Muscle layer of duodenum (tissue), 2 donors: Measurements from ENCODE around the gene RCAN3.

Experiments used
- H3K27ac ChIP-seq: one replicate; pipeline ENCODE4 v1.7.0; 2013; ENCODE audit warnings: mild to moderate bottlenecking, low read length
- H3K27me3 ChIP-seq: one replicate; pipeline ENCODE4 v1.7.0; 2013; ENCODE audit warnings: low read depth, mild to moderate bottlenecking, control low read depth, low read length
- H3K36me3 ChIP-seq, 2 donors: one replicate each; pipeline ENCODE4 v1.7.0; 2013; ENCODE audit warnings: low read length in 2 of 2, control low read depth in 1 of 2, mild to moderate bottlenecking in 1 of 2; ENCODE audit not compliant: insufficient read depth in 2 of 2, control insufficient read depth in 1 of 2
- H3K4me1 ChIP-seq, 2 donors: one replicate each; pipeline ENCODE4 v1.7.0; 2013; ENCODE audit warnings: low read length in 2 of 2, mild to moderate bottlenecking in 2 of 2, control low read depth in 1 of 2, moderate library complexity in 1 of 2; ENCODE audit not compliant: insufficient read depth in 2 of 2, control insufficient read depth in 1 of 2
- H3K4me3 ChIP-seq, 2 donors: one replicate each; pipeline ENCODE4 v1.7.0; 2013; ENCODE audit warnings: low read length in 2 of 2, low read depth in 1 of 2, mild to moderate bottlenecking in 1 of 2
- H3K9me3 ChIP-seq, 2 donors: one replicate each; pipeline ENCODE4 v1.7.0; 2013; ENCODE audit warnings: low read length in 2 of 2, control low read depth in 1 of 2, mild to moderate bottlenecking in 1 of 2; ENCODE audit not compliant: control insufficient read depth in 1 of 2
- donor health status: healthy.

Gene RCAN3

GRCh38 chr1:24470592-24470991, 32.0 kb upstream of the RCAN3 start:
- Histone ChIP-seq H3K9me3 (no peaks in the 10 kb centered on the region), H3K36me3 (peaks cover 4 to 33% of the 10 kb centered on the region in 2 donors), H3K27me3 (no peaks in the 10 kb centered on the region), H3K27ac (no peak overlapping the region), H3K4me3 (no peak overlapping the region), H3K4me1 (no peaks in the 10 kb centered on the region)

DNA sequence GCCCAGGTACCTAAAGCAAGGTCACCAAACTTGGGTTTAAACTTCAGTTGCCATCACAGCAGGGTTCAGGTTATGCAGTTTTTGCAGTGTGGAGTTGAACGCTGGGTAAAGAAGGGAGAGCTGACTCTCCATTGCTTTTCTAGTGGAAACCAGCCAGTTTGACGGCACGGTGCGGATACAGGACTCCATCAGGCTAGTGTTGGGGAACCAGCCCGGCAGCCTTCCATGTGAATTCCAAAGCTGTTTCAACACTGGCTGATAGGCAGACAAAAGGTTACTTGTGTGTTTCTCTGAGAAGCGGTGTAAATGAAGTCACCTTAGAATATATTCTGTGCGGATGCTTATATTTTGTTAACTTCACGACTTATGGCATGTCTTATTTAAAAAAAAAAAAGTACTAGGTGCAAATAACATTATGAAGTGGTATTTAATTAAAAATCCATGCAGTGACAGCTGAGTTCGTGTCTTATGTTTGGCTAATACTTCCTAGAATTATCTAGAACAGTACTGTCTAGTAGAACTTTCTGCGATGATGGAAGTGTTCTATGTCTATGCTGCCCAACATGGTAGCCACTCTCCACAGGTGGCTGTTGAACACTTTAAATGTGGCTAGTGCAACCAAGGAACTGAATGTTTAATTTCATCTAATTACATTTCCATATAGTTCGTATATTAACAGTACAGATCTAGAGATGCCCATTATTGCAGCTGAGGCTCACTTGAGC, 29.9 kb upstream of the RCAN3 start:
- H3K36me3 ChIP-seq: peaks cover 4 to 19% of the 10 kb centered on the region in 2 donors
- no peaks in the 10 kb centered on the region for H3K27me3 ChIP-seq
- H3K4me1 ChIP-seq: no peaks in the 10 kb centered on the region
- H3K9me3 ChIP-seq: no peaks in the 10 kb centered on the region
- no peak overlapping the region for H3K4me3 ChIP-seq
- no peak overlapping the region for H3K27ac ChIP-seq

GRCh38 chr1:24474193-24474592, 28.4 kb upstream of the RCAN3 start:
- Histone ChIP-seq H3K36me3 (peaks cover 4 to 11% of the 10 kb centered on the region in 2 donors), H3K27ac (no peak overlapping the region)

GRCh38 chr1:24475700-24476099, 26.9 kb upstream of the RCAN3 start:
- H3K27ac ChIP-seq: no peak overlapping the region
- no peaks in the 10 kb centered on the region for H3K27me3 ChIP-seq

More at GRCh38 chr1:24474193-24474592, 28.4 kb upstream of the RCAN3 start:
- Histone ChIP-seq H3K27me3 (no peaks in the 10 kb centered on the region), H3K9me3 (no peaks in the 10 kb centered on the region), H3K4me1 (no peaks in the 10 kb centered on the region), H3K4me3 (no peak overlapping the region)

GRCh38 chr1:24476571-24476970, 26.1 kb upstream of the RCAN3 start:
- Histone ChIP-seq H3K27me3 (no peaks in the 10 kb centered on the region), H3K4me1 (no peaks in the 10 kb centered on the region), H3K36me3 (no peaks in the 10 kb centered on the region), H3K9me3 (no peaks in the 10 kb centered on the region), H3K4me3 (no peak overlapping the region), H3K27ac (no peak overlapping the region)

More at GRCh38 chr1:24475700-24476099, 26.9 kb upstream of the RCAN3 start:
- Histone ChIP-seq H3K9me3 (no peaks in the 10 kb centered on the region), H3K36me3 (no peaks in the 10 kb centered on the region), H3K4me3 (no peak overlapping the region), H3K4me1 (no peaks in the 10 kb centered on the region)

DNA sequence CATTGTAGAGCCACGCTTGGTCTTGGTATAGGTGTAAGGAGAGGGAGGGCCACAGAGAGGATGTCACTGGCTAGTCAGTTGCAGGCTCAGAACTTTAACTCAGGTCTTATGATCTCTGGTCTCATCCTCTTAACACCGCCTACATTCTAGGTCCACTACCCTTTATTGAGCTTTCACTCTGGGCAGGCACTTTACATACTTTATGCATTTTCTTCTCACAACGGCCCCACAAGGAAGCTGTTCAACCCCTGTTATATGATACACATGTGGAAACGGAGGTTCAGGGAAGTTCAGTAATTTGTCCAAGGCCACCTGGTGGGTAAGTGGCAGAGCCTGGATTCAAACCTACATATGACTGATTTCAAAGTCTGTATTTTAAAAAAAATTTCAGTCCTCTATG, 25.3 kb upstream of the RCAN3 start:
- Histone ChIP-seq H3K9me3 (no peaks in the 10 kb centered on the region), H3K27ac (no peak overlapping the region), H3K4me3 (no peak overlapping the region), H3K27me3 (no peaks in the 10 kb centered on the region), H3K4me1 (no peaks in the 10 kb centered on the region), H3K36me3 (no peaks in the 10 kb centered on the region)

DNA sequence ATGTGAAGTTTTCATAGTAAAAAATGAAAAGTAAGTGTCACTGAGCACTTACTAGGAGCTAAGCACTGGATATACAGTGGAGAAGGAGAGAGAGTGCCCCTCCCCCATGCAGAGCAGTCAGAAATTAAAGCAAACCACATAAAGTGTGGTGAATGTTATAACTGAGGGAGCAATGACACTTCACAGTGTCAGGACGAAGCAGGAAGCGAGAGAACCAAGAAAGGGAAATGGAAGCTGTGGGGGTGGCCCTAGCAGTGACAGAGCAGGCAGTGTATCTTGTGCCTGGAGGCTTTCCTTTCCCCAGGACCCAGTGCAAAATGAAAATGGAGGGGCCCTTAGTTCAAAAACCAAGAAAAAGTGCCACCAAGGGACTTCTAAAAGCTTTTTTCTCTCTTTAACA, 21.5 kb upstream of the RCAN3 start:
- Histone ChIP-seq H3K4me3 (no peak overlapping the region), H3K36me3 (no peaks in the 10 kb centered on the region), H3K27me3 (no peaks in the 10 kb centered on the region), H3K4me1 (no peaks in the 10 kb centered on the region), H3K27ac (no peak overlapping the region), H3K9me3 (no peaks in the 10 kb centered on the region)

GRCh38 chr1:24481843-24482610, 20.6 kb upstream of the RCAN3 start:
- Histone ChIP-seq H3K36me3 (no peaks in the 10 kb centered on the region), H3K4me1 (no peaks in the 10 kb centered on the region), H3K27ac (no peak overlapping the region), H3K9me3 (no peaks in the 10 kb centered on the region), H3K4me3 (no peak overlapping the region), H3K27me3 (no peaks in the 10 kb centered on the region)

- Histone ChIP-seq H3K4me3 (no peak overlapping the region), H3K4me1 (no peaks in the 10 kb centered on the region), H3K27me3 (no peaks in the 10 kb centered on the region), H3K27ac (no peak overlapping the region), H3K9me3 (no peaks in the 10 kb centered on the region), H3K36me3 (no peaks in the 10 kb centered on the region)
Observed at GRCh38 chr1:24483441-24483840, 19.2 kb upstream of the RCAN3 start.

DNA sequence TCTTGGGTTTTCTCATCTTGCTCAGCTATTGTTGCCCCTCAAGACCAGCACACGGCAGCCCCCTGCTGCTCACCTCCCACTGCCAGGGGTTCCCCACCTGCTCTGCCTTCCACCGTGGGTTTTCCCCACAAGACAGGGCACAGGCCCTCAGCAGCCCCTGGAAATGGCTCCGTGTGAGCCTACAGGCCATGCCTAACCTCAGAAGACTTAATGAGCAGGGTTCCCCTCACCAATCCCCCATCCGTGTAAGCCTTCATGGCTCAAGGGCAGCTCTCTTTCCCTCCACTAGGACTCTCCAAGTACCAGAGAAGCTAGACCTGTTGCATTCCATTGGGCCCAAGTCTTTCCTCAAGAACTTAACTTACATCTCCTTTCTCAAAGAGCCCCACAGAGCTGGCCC, 18.4 kb upstream of the RCAN3 start:
- no peaks in the 10 kb centered on the region for H3K4me1 ChIP-seq
- H3K36me3 ChIP-seq: no peaks in the 10 kb centered on the region
- no peak overlapping the region for H3K27ac ChIP-seq
- H3K9me3 ChIP-seq: no peaks in the 10 kb centered on the region
- no peaks in the 10 kb centered on the region for H3K27me3 ChIP-seq
- no peak overlapping the region for H3K4me3 ChIP-seq

DNA sequence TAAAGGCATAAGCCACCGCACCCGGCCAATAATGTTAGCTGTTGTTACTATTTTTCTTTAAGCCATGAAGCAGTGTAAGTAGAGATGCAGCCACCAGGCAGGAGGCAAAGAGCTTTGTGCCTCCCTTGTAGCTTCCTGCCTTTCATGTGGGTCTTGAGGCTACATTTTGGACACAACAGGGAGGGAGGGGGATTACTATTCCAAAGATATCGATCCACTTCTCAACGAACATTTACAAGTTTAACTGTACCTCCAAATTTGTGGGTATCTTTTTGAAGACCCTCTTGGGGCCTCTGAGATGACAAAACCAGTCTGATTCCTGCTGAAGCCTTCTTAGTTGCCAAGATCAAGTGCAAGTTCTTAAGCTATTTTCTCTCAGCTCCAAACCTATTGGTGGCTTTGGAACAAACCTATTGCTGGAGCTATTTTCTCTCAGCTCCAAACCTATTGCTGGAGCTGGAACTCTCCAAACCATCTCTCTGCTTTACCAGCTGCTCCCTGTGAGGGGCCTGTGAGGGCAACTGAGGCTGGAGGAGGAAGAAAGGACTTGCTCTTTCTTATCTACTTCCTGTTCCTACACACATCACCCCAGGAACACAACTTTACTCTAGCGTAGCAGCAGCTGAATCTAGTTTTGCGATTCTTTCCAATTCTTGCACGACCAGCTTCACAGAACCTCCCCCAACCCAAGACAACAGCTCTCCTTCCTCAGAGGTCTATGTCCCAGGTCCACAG, 16.1 kb upstream of the RCAN3 start:
- H3K27ac ChIP-seq: no peak overlapping the region

More for the DNA sequence above, 16.1 kb upstream of the RCAN3 start:
- no peaks in the 10 kb centered on the region for H3K4me1 ChIP-seq
- H3K36me3 ChIP-seq: no peaks in the 10 kb centered on the region
- peaks cover 0 to 5% of the 10 kb centered on the region in 2 donors for H3K9me3 ChIP-seq
- H3K4me3 ChIP-seq: no peak overlapping the region
- H3K27me3 ChIP-seq: no peaks in the 10 kb centered on the region
